Measurements from ENCODE around the gene SLC23A2.

Gene SLC23A2

GRCh38 chr20:4913147-4913546 lies 88.2 kb downstream of the SLC23A2 start:
- H3K4me3 ChIP-seq (ENCODE audit: low read depth in 1 of 2, low read length in 2 of 2): no peak overlapping the region
- H3K36me3 ChIP-seq (ENCODE audit: control insufficient read depth in 1 of 2, insufficient read depth in 2 of 2, low read length in 2 of 2): peaks cover 0 to 12% of the 10 kb centered on the region in 2 donors
- no peak overlapping the region for H3K27ac ChIP-seq (ENCODE audit: low read length)
- H3K27me3 ChIP-seq (ENCODE audit: low read depth, low read length): no peaks in the 10 kb centered on the region
- no peaks in the 10 kb centered on the region for H3K4me1 ChIP-seq (ENCODE audit: control insufficient read depth in 1 of 2, insufficient read depth in 2 of 2, low read length in 2 of 2)
- H3K9me3 ChIP-seq (ENCODE audit: control insufficient read depth in 1 of 2, low read length in 2 of 2): no peaks in the 10 kb centered on the region

GRCh38 chr20:4912380-4913142 lies 88.7 kb downstream of the SLC23A2 start:
- Histone ChIP-seq H3K9me3 (ENCODE audit: control insufficient read depth in 1 of 2, low read length in 2 of 2) (peaks cover 0 to 3% of the 10 kb centered on the region in 2 donors), H3K27me3 (ENCODE audit: low read depth, low read length) (no peaks in the 10 kb centered on the region), H3K27ac (ENCODE audit: low read length) (no peak overlapping the region), H3K36me3 (ENCODE audit: control insufficient read depth in 1 of 2, insufficient read depth in 2 of 2, low read length in 2 of 2) (peaks cover 0 to 12% of the 10 kb centered on the region in 2 donors), H3K4me3 (ENCODE audit: low read depth in 1 of 2, low read length in 2 of 2) (no peak overlapping the region), H3K4me1 (ENCODE audit: control insufficient read depth in 1 of 2, insufficient read depth in 2 of 2, low read length in 2 of 2) (no peaks in the 10 kb centered on the region)

- Histone ChIP-seq H3K9me3 (ENCODE audit: control insufficient read depth in 1 of 2, low read length in 2 of 2) (peaks cover 0 to 3% of the 10 kb centered on the region in 2 donors), H3K4me3 (ENCODE audit: low read depth in 1 of 2, low read length in 2 of 2) (no peak overlapping the region), H3K27ac (ENCODE audit: low read length) (no peak overlapping the region), H3K36me3 (ENCODE audit: control insufficient read depth in 1 of 2, insufficient read depth in 2 of 2, low read length in 2 of 2) (peaks cover 0 to 12% of the 10 kb centered on the region in 2 donors), H3K4me1 (ENCODE audit: control insufficient read depth in 1 of 2, insufficient read depth in 2 of 2, low read length in 2 of 2) (no peaks in the 10 kb centered on the region), H3K27me3 (ENCODE audit: low read depth, low read length) (no peaks in the 10 kb centered on the region)
Measured at GRCh38 chr20:4910951-4911350, 90.4 kb downstream of the SLC23A2 start.

DNA sequence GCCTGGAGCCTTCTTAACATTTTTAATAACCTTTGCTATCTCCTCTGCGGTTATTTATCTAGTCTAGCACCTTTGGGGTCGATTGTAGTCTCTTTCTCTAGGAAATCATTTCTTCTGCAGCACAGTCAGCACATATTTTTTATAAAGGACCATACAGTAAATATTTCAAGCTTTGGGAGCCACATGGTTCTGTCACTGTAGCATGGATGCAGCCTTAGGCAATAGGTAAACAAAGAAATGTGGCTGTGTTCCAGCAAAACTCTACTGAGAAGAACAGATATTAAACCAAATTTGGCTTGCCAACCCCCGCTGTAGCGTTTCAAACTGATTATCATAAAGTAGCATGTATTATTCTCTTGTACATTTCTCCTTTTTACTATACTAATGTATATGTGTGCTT lies 95.7 kb downstream of the SLC23A2 start:
- Histone ChIP-seq H3K27ac (ENCODE audit: low read length) (no peak overlapping the region), H3K4me3 (ENCODE audit: low read depth in 1 of 2, low read length in 2 of 2) (no peak overlapping the region), H3K27me3 (ENCODE audit: low read depth, low read length) (no peaks in the 10 kb centered on the region), H3K9me3 (ENCODE audit: control insufficient read depth in 1 of 2, low read length in 2 of 2) (peaks cover 0 to 3% of the 10 kb centered on the region in 2 donors), H3K4me1 (ENCODE audit: control insufficient read depth in 1 of 2, insufficient read depth in 2 of 2, low read length in 2 of 2) (peaks cover 0 to 5% of the 10 kb centered on the region in 2 donors), H3K36me3 (ENCODE audit: control insufficient read depth in 1 of 2, insufficient read depth in 2 of 2, low read length in 2 of 2) (peaks cover 5 to 19% of the 10 kb centered on the region in 2 donors)

- no peaks in the 10 kb centered on the region for H3K27me3 ChIP-seq (ENCODE audit: low read depth, low read length)
- peaks cover 5 to 19% of the 10 kb centered on the region in 2 donors for H3K36me3 ChIP-seq (ENCODE audit: control insufficient read depth in 1 of 2, insufficient read depth in 2 of 2, low read length in 2 of 2)
Measured at GRCh38 chr20:4905195-4905594, 96.1 kb downstream of the SLC23A2 start.

GRCh38 chr20:4904127-4904860 lies 97.0 kb downstream of the SLC23A2 start:
- H3K36me3 ChIP-seq (ENCODE audit: control insufficient read depth in 1 of 2, insufficient read depth in 2 of 2, low read length in 2 of 2): peaks cover 7 to 21% of the 10 kb centered on the region in 2 donors
- H3K27me3 ChIP-seq (ENCODE audit: low read depth, low read length): no peaks in the 10 kb centered on the region
- no peak overlapping the region for H3K4me3 ChIP-seq (ENCODE audit: low read depth in 1 of 2, low read length in 2 of 2)
- no peak overlapping the region for H3K27ac ChIP-seq (ENCODE audit: low read length)
- H3K4me1 ChIP-seq (ENCODE audit: control insufficient read depth in 1 of 2, insufficient read depth in 2 of 2, low read length in 2 of 2): peaks cover 0 to 5% of the 10 kb centered on the region in 2 donors
- peaks cover 0 to 3% of the 10 kb centered on the region in 2 donors for H3K9me3 ChIP-seq (ENCODE audit: control insufficient read depth in 1 of 2, low read length in 2 of 2)

More at GRCh38 chr20:4905195-4905594, 96.1 kb downstream of the SLC23A2 start:
- Histone ChIP-seq H3K4me1 (ENCODE audit: control insufficient read depth in 1 of 2, insufficient read depth in 2 of 2, low read length in 2 of 2) (peaks cover 0 to 5% of the 10 kb centered on the region in 2 donors), H3K27ac (ENCODE audit: low read length) (no peak overlapping the region), H3K4me3 (ENCODE audit: low read depth in 1 of 2, low read length in 2 of 2) (no peak overlapping the region), H3K9me3 (ENCODE audit: control insufficient read depth in 1 of 2, low read length in 2 of 2) (peaks cover 0 to 3% of the 10 kb centered on the region in 2 donors)

DNA sequence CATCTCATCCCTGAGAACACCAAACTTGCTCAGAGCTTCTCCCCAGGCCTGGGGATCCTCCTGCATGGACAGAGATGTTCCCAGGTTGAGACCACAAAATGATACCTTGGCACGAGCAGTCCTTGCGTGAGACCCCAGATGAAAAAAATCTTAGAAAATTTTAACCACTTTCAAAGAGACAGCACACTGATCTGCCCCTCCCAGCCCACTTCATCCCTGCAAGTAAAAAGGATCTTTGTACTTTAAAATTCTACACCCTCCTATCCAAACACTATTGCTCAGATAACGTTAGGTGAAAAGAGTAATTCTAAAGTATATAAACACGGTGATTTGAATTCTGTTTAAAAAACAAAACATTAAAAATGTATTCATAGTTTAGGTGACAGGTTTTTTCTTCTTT lies 98.5 kb downstream of the SLC23A2 start:
- peaks cover 5 to 10% of the 10 kb centered on the region in 2 donors for H3K4me1 ChIP-seq (ENCODE audit: control insufficient read depth in 1 of 2, insufficient read depth in 2 of 2, low read length in 2 of 2)
- no peak overlapping the region for H3K27ac ChIP-seq (ENCODE audit: low read length)

DNA sequence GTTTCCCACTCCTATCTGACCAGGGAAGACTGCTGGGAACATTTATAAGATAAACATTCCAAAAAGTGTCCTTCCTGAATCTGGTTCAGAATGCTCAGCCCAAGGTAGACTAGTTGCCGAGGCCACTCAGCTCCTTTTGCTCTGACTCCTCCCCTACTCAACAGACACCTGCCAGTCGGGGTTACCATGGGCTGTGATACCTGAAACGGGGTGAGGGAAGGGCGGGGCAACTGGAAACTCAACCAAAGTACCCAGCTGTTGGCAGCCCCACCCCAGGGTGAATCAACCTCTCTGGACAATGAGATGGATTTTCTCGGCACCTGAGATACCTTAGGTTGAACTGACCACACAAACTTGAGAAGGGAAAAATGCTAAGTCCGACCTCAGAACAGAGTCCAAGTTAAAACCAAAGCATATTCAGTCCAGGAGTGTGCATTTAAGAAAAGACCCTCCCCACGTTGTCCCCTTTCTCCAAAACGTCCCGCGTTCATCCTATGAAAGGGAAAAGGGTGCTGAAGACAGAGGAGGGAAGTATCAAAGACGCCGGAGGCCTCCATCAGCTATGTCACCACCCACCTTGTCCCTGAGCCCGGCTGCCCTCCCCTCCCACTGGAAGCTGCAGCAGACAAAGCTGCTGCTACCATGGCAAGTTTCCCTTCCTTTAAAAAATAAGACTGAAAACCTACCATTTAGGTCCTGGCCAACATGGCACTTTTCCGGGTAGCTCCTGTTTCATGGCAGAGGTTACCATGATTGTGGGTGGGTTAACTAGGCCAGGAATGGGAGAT lies 100.1 kb downstream of the SLC23A2 start:
- H3K36me3 ChIP-seq (ENCODE audit: control insufficient read depth in 1 of 2, insufficient read depth in 2 of 2, low read length in 2 of 2): peaks cover 8 to 21% of the 10 kb centered on the region in 2 donors
- H3K27me3 ChIP-seq (ENCODE audit: low read depth, low read length): no peaks in the 10 kb centered on the region
- H3K27ac ChIP-seq (ENCODE audit: low read length): no peak overlapping the region
- no peak overlapping the region for H3K4me3 ChIP-seq (ENCODE audit: low read depth in 1 of 2, low read length in 2 of 2)
- H3K4me1 ChIP-seq (ENCODE audit: control insufficient read depth in 1 of 2, insufficient read depth in 2 of 2, low read length in 2 of 2): peaks cover 5 to 11% of the 10 kb centered on the region in 2 donors
- H3K9me3 ChIP-seq (ENCODE audit: control insufficient read depth in 1 of 2, low read length in 2 of 2): no peaks in the 10 kb centered on the region

More for the DNA sequence above, 98.5 kb downstream of the SLC23A2 start:
- H3K36me3 ChIP-seq (ENCODE audit: control insufficient read depth in 1 of 2, insufficient read depth in 2 of 2, low read length in 2 of 2): peaks cover 8 to 21% of the 10 kb centered on the region in 2 donors
- H3K27me3 ChIP-seq (ENCODE audit: low read depth, low read length): no peaks in the 10 kb centered on the region
- no peak overlapping the region for H3K4me3 ChIP-seq (ENCODE audit: low read depth in 1 of 2, low read length in 2 of 2)
- no peaks in the 10 kb centered on the region for H3K9me3 ChIP-seq (ENCODE audit: control insufficient read depth in 1 of 2, low read length in 2 of 2)

GRCh38 chr20:4898282-4899244 lies 102.7 kb downstream of the SLC23A2 start:
- H3K27me3 ChIP-seq (ENCODE audit: low read depth, low read length): no peaks in the 10 kb centered on the region
- H3K36me3 ChIP-seq (ENCODE audit: control insufficient read depth in 1 of 2, insufficient read depth in 2 of 2, low read length in 2 of 2): peaks cover 11 to 21% of the 10 kb centered on the region in 2 donors

GRCh38 chr20:4897600-4897999 lies 103.7 kb downstream of the SLC23A2 start:
- peaks cover 13 to 21% of the 10 kb centered on the region in 2 donors for H3K36me3 ChIP-seq (ENCODE audit: control insufficient read depth in 1 of 2, insufficient read depth in 2 of 2, low read length in 2 of 2)
- no peaks in the 10 kb centered on the region for H3K9me3 ChIP-seq (ENCODE audit: control insufficient read depth in 1 of 2, low read length in 2 of 2)
- H3K4me1 ChIP-seq (ENCODE audit: control insufficient read depth in 1 of 2, insufficient read depth in 2 of 2, low read length in 2 of 2): peaks cover 0 to 11% of the 10 kb centered on the region in 2 donors
- no peak overlapping the region for H3K4me3 ChIP-seq (ENCODE audit: low read depth in 1 of 2, low read length in 2 of 2)
- H3K27ac ChIP-seq (ENCODE audit: low read length): no peak overlapping the region
- no peaks in the 10 kb centered on the region for H3K27me3 ChIP-seq (ENCODE audit: low read depth, low read length)

More at GRCh38 chr20:4898282-4899244, 102.7 kb downstream of the SLC23A2 start:
- Histone ChIP-seq H3K27ac (ENCODE audit: low read length) (peak overlapping the region; percentile 39), H3K4me1 (ENCODE audit: control insufficient read depth in 1 of 2, insufficient read depth in 2 of 2, low read length in 2 of 2) (peaks cover 0 to 11% of the 10 kb centered on the region in 2 donors), H3K4me3 (ENCODE audit: low read depth in 1 of 2, low read length in 2 of 2) (no peak overlapping the region), H3K9me3 (ENCODE audit: control insufficient read depth in 1 of 2, low read length in 2 of 2) (no peaks in the 10 kb centered on the region)

All from muscle layer of duodenum (tissue), 2 donors.